Neural cell (in vitro differentiated cells): ENCODE measurements around the gene SH3PXD2B. TPM values are rescaled to one million over a fixed set of nuclear protein-coding genes. Genes with fewer than 3 reads are reported as not detected.

Experiments used
- H2AFZ ChIP-seq: fragments of 200-600, 300-800 bp; sonication (generic), shearing (Covaris generic); 2 replicates; pipeline ENCODE4 v1.6.0; 2014; ENCODE audit warnings: low read depth, mild to moderate bottlenecking, antibody characterized with exemption, low read length, moderate library complexity
- H3F3A ChIP-seq: fragments of 200-600 bp; shearing (Covaris generic); 2 replicates; pipeline ENCODE4 v1.6.1; 2016; ENCODE audit warnings: mild to moderate bottlenecking, moderate library complexity, mixed read lengths, antibody characterized with exemption, low read length; ENCODE audit not compliant: insufficient read depth, poor library complexity, severe bottlenecking
- H3K27ac ChIP-seq: fragments of 200-600, 300-800 bp; sonication (generic), shearing (Covaris generic); 2 replicates; pipeline ENCODE4 v1.5.1; 2014; ENCODE audit warnings: mild to moderate bottlenecking, low read length, moderate library complexity
- H3K27me3 ChIP-seq: fragments of 300-800, 200-600 bp; sonication (generic), shearing (Covaris generic); 2 replicates; pipeline ENCODE4 v1.6.0; 2014; ENCODE audit warnings: mild to moderate bottlenecking, low read depth, low read length, moderate library complexity; ENCODE audit not compliant: insufficient read depth
- H3K36me3 ChIP-seq: fragments of 300-800, 200-600 bp; sonication (generic), shearing (Covaris generic); 2 replicates; pipeline ENCODE4 v1.5.1; 2014; ENCODE audit warnings: mild to moderate bottlenecking, antibody characterized with exemption, low read length, moderate library complexity; ENCODE audit not compliant: insufficient read depth
- H3K4me2 ChIP-seq: fragments of 300-800, 200-600 bp; sonication (generic), shearing (Covaris generic); 2 replicates; pipeline ENCODE4 v1.6.0; 2014; ENCODE audit warnings: mild to moderate bottlenecking, low read length
- H3K4me3 ChIP-seq: fragments of 300-800, 200-600 bp; sonication (generic), shearing (Covaris generic); 2 replicates; pipeline ENCODE4 v1.5.1; 2014; ENCODE audit warnings: mild to moderate bottlenecking, low read length, moderate library complexity
- H3K79me2 ChIP-seq: fragments of 200-600 bp; shearing (Covaris generic); replicated peaks from 2 replicates; pipeline ENCODE4 v1.6.0; 2014; ENCODE audit warnings: mild to moderate bottlenecking, low read length, moderate library complexity; ENCODE audit not compliant: insufficient read depth
- H3K9ac ChIP-seq: fragments of 300-800, 200-600 bp; sonication (generic), shearing (Covaris generic); 2 replicates; pipeline ENCODE4 v1.6.1; 2016; ENCODE audit warnings: mild to moderate bottlenecking, low read length, mixed read lengths
- H3K9me2 ChIP-seq: fragments of 200-600 bp; shearing (Covaris generic); 2 replicates; pipeline ENCODE4 v1.6.1; 2016; ENCODE audit warnings: mild to moderate bottlenecking, low read length, mixed read lengths; ENCODE audit not compliant: insufficient read depth
- H3K9me3 ChIP-seq: fragments of 200-600, 300-800 bp; sonication (generic), shearing (Covaris generic); 2 replicates; pipeline ENCODE4 v1.6.1; 2016; ENCODE audit warnings: mild to moderate bottlenecking, mixed run types, low read length, moderate library complexity, mixed read lengths
- H4K20me1 ChIP-seq: fragments of 200-600 bp; shearing (Covaris generic); 2 replicates; pipeline ENCODE4 v1.6.1; 2016; ENCODE audit warnings: mild to moderate bottlenecking, mixed run types; ENCODE audit not compliant: insufficient read depth
- CTCF ChIP-seq: fragments of 450-650 bp; IDR thresholded peaks from 2 replicates; pipeline ENCODE4 v1.5.1; 2014; ENCODE audit warnings: antibody characterized with exemption, mild to moderate bottlenecking, moderate library complexity; ENCODE audit not compliant: poor library complexity, severe bottlenecking
- EP300 ChIP-seq: fragments of 450-650 bp; conservative IDR thresholded peaks from 2 replicates; pipeline ENCODE4 v1.6.1; 2014; ENCODE audit warnings: antibody characterized with exemption, mild to moderate bottlenecking, moderate library complexity; ENCODE audit not compliant: poor library complexity, severe bottlenecking
- EZH2 ChIP-seq: fragments of 200-600, 300-800 bp; shearing (Covaris generic), sonication (generic); IDR thresholded peaks from 2 replicates; pipeline ENCODE4 v1.6.1; 2014; ENCODE audit warnings: antibody characterized with exemption, low read length, borderline replicate concordance, mild to moderate bottlenecking; ENCODE audit not compliant: insufficient read depth, poor library complexity, severe bottlenecking
- MXI1 ChIP-seq: fragments of 450-650 bp; conservative IDR thresholded peaks from 2 replicates; pipeline ENCODE4 v1.6.1; 2014; ENCODE audit warnings: antibody characterized with exemption, mild to moderate bottlenecking; ENCODE audit not compliant: poor library complexity, severe bottlenecking
- POLR2AphosphoS5 ChIP-seq: IDR thresholded peaks from 2 replicates; pipeline ENCODE4 v1.6.1; 2012
- RAD21 ChIP-seq: fragments of 450-650 bp; conservative IDR thresholded peaks from 2 replicates; pipeline ENCODE4 v1.6.1; 2014; ENCODE audit warnings: antibody characterized with exemption, mild to moderate bottlenecking, moderate library complexity
- REST ChIP-seq: IDR thresholded peaks from 2 replicates; pipeline ENCODE4 v1.6.1; 2012; ENCODE audit warnings: borderline replicate concordance
- SMC3 ChIP-seq: fragments of 450-650 bp; conservative IDR thresholded peaks from 2 replicates; pipeline ENCODE4 v1.6.1; 2014; ENCODE audit warnings: antibody characterized with exemption, mild to moderate bottlenecking, moderate library complexity; ENCODE audit not compliant: poor library complexity
- TAF1 ChIP-seq: IDR thresholded peaks from 2 replicates; pipeline ENCODE4 v1.6.1; 2012; ENCODE audit warnings: low read depth
- polyA plus RNA-seq: library from polyadenylated mRNA; depleted of rRNA; stranded (reverse); fragments of >200 nt; gene quantifications from 2 replicates; pipeline ENCODE4 v1.2.3, GENCODE V29; 2014

The SH3PXD2B gene
- polyA plus RNA-seq, 1 donor from 2014 or later = 11.7 TPM

- Histone ChIP-seq H4K20me1 (peaks cover 3% of the 10 kb centered on the region), H3K36me3 (no peaks in the 10 kb centered on the region), H3K79me2 (peaks cover 32% of the 10 kb centered on the region), H3K9me3 (no peaks in the 10 kb centered on the region), H3F3A (no peaks in the 10 kb centered on the region), H3K27ac (no peak overlapping the region), H3K4me2 (no peak overlapping the region), H2AFZ (no peak overlapping the region), H3K9me2 (no peaks in the 10 kb centered on the region), H3K4me3 (no peak overlapping the region), H3K27me3 (no peaks in the 10 kb centered on the region), H3K9ac (no peak overlapping the region)
- TF ChIP-seq TAF1 (no peak), SMC3 (no peak), POLR2AphosphoS5 (no peak), MXI1 (no peak), EZH2 (no peak), CTCF (no peak), RAD21 (no peak), EP300 (no peak)
Measured at GRCh38 chr5:172444626-172445365, 9.5 kb downstream of the SH3PXD2B start.

- no peak overlapping the region for H2AFZ ChIP-seq
- no peaks in the 10 kb centered on the region for H3K27me3 ChIP-seq
- H3K9ac ChIP-seq = no peak overlapping the region
- no peaks in the 10 kb centered on the region for H3K9me2 ChIP-seq
- H3K4me3 ChIP-seq = no peak overlapping the region
- H3K9me3 ChIP-seq = no peaks in the 10 kb centered on the region
- TF ChIP-seq TAF1 (no peak), POLR2AphosphoS5 (no peak), REST (no peak), CTCF (no peak), RAD21 (no peak), EP300 (no peak), SMC3 (no peak), MXI1 (no peak), EZH2 (no peak)
- no peaks in the 10 kb centered on the region for H3K36me3 ChIP-seq
- H3K4me2 ChIP-seq = no peak overlapping the region
- H3F3A ChIP-seq = no peaks in the 10 kb centered on the region
- peaks cover 27% of the 10 kb centered on the region for H3K79me2 ChIP-seq
- no peak overlapping the region for H3K27ac ChIP-seq
- H4K20me1 ChIP-seq = peaks cover 3% of the 10 kb centered on the region
Measured at GRCh38 chr5:172444110-172444510, 10.2 kb downstream of the SH3PXD2B start.
